OCI-LY1 (cell line): ENCODE data around the gene CSF2.

Experiments
- CTCF ChIP-seq: fragments of 200-600 bp; sonication (generic), shearing (Covaris generic); IDR thresholded peaks from 2 replicates; pipeline ENCODE4 v1.5.1; 2017; ENCODE audit warnings: mild to moderate bottlenecking, antibody characterized with exemption, low read length, moderate library complexity, mixed read lengths
- EZH2 ChIP-seq: fragments of 200-600 bp; sonication (generic), shearing (Covaris generic); IDR thresholded peaks from 2 replicates; pipeline ENCODE4 v1.8.0; 2017; ENCODE audit warnings: borderline replicate concordance, mixed run types, mild to moderate bottlenecking, antibody characterized with exemption, low read length, moderate library complexity, mixed read lengths

- TF ChIP-seq CTCF (no peak), EZH2 (no peak)
These were observed 12.7 kb downstream of the CSF2 start for GRCh38 chr5:132086277-132086794.
